ENCODE measurements around the gene LETM1.

DNA sequence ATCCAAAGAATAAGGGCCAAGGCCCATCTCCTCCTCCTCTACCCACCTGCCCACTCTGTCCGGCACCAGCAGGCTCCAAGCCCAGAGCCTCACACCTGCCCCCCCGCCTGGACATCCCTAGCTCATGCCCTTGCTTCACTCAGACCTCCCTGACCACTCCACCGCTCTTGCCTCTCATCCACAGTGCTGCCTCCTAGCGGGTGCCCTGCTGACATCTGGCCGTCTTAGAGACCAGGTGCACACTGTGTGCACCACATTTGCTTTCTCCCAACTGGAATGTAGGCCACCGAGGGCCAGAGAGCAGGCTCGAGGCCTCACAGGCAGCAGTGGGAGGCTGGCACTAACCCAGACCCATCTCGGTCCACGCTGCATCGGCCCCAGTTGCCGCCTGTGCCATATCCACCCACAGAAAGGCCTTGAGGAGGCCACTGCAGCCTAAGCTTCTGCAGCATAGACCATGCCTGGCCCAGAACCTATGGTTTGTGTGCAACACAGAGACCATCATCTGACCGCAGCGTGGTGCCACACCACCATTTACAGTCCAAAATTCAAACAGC, 13.5 kb downstream of the LETM1 start:
- TF ChIP-seq EZH2 (IDR thresholded peaks at IDR 0.05) = no peak
- TF ChIP-seq POLR2AphosphoS5 (IDR thresholded peaks at IDR 0.05; ENCODE audit: borderline replicate concordance, low read depth, low read length) = no peak

Data from SK-N-MC (cell line).